Activated CD4-positive, alpha-beta memory T cell treated with anti-CD3 and anti-CD28 coated beads, Interleukin-2, amount 10 ng/mL, durations not matched to agents 7 days and 5 days (primary cell): Measurements from ENCODE around the gene PROX1. TPM values are rescaled to one million over a fixed set of nuclear protein-coding genes. Genes with fewer than 3 reads are reported as not detected.

Experiments used
- CTCF ChIA-PET: fragments of 350-600 bp; sonication (Branson Sonifier 250); formaldehyde crosslinking; loops from one replicate; lab custom pipeline; 2021; ENCODE audit warnings: antibody characterized with exemption, inconsistent platforms; lab: Charles Lee
- POLR2A ChIA-PET: fragments of 350-600 bp; sonication (Branson Sonifier 250); formaldehyde crosslinking; loops from one replicate; lab custom pipeline; 2021; ENCODE audit warnings: antibody characterized with exemption; lab: Charles Lee
- DNase-seq: peaks from one replicate; pipeline ENCODE4 v3.0.0-alpha.2; 2020
- H3K27ac Mint-ChIP-seq: one replicate; pipeline ENCODE4 v1.8.0; 2021; ENCODE audit warnings: mild to moderate bottlenecking, mixed read lengths
- H3K27me3 Mint-ChIP-seq: one replicate; pipeline ENCODE4 v1.8.0; 2021; ENCODE audit warnings: mixed read lengths
- H3K36me3 Mint-ChIP-seq: one replicate; pipeline ENCODE4 v1.8.0; 2021; ENCODE audit warnings: low read depth, mixed read lengths
- H3K4me1 Mint-ChIP-seq: one replicate; pipeline ENCODE4 v1.8.0; 2021; ENCODE audit warnings: mixed read lengths
- H3K4me3 Mint-ChIP-seq: one replicate; pipeline ENCODE4 v1.8.0; 2021; ENCODE audit warnings: mild to moderate bottlenecking, mixed read lengths
- H3K9me3 Mint-ChIP-seq: one replicate; pipeline ENCODE4 v1.8.0; 2021; ENCODE audit warnings: mixed read lengths
- total RNA-seq, 2 experiments: library from RNA; stranded (reverse); gene quantifications; one replicate each; pipeline ENCODE4 v1.2.3, GENCODE V29; 2021

The PROX1 gene
- total RNA-seq, 2 experiments from 2014 or later = 0.08 TPM; not detected in 1

DNA sequence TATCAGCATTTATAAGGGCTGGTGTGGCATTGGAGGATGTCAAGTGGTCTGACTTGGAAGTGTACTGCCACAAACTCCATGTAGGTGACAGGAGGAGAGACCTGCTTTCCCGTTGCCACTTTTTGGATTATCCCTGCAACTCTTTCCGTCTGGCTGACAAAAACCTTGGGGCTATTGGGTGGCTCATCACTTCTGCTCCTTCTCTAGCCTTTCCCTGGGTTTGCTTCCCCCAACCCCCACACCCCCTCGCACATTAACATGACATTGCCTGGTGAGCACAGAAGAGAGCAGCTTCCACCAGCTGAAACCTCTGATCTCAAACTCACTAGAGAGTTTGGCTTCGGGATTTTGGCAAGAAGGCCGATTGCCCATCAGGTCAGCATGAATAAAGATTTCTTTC is 39.2 kb downstream of the PROX1 start:
- H3K4me1 Mint-ChIP-seq = no peaks in the 10 kb centered on the region
- H3K36me3 Mint-ChIP-seq = no peaks in the 10 kb centered on the region
- POLR2A ChIA-PET = no interaction called here
- peaks cover 3% of the 10 kb centered on the region for H3K27me3 Mint-ChIP-seq
- H3K9me3 Mint-ChIP-seq = no peaks in the 10 kb centered on the region
- CTCF ChIA-PET = interaction anchor here (0.6 kb wide), 1 partner anchor 329 kb away, joined by 4 read pairs; no protein-coding TSS in a partner anchor
- H3K4me3 Mint-ChIP-seq = no peak overlapping the region
- no peak for DNase-seq
- no peak overlapping the region for H3K27ac Mint-ChIP-seq

- no peaks in the 10 kb centered on the region for H3K9me3 Mint-ChIP-seq
- no peaks in the 10 kb centered on the region for H3K36me3 Mint-ChIP-seq
- H3K27me3 Mint-ChIP-seq = peaks cover 3% of the 10 kb centered on the region
- CTCF ChIA-PET = interaction anchor here (0.6 kb wide), 1 partner anchor 328 kb away, joined by 4 read pairs; no protein-coding TSS in a partner anchor
- H3K27ac Mint-ChIP-seq = no peak overlapping the region
- no peak overlapping the region for H3K4me3 Mint-ChIP-seq
- no peaks in the 10 kb centered on the region for H3K4me1 Mint-ChIP-seq
- no peak for DNase-seq
- POLR2A ChIA-PET = no interaction called here
These were observed 39.7 kb downstream of the PROX1 start for GRCh38 chr1:214027498-214027897.

DNA sequence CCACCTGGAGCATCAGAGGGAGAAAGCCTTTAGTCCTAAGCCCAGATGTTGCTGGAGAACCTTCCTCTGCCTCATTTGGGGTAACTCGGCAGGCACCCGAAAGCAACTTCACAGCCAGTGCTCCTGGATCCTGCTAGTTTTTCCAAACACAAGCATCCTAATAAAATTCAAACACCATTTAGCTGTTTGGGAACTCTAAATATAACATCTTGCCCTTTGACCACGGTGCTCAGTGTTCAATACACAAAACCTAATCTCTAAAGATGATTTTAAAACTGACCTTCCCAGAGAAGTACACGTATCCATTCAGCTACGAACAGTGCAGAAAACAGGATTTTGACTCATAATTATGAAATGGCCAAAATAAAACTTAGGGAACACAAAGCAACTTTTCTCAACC is 40.3 kb downstream of the PROX1 start:
- peaks cover 3% of the 10 kb centered on the region for H3K27me3 Mint-ChIP-seq
- no peak overlapping the region for H3K4me3 Mint-ChIP-seq
- no peaks in the 10 kb centered on the region for H3K4me1 Mint-ChIP-seq
- ChIA-PET CTCF (no interaction called here), POLR2A (no interaction called here)
- no peak overlapping the region for H3K27ac Mint-ChIP-seq
- H3K9me3 Mint-ChIP-seq = no peaks in the 10 kb centered on the region
- no peak for DNase-seq
- H3K36me3 Mint-ChIP-seq = no peaks in the 10 kb centered on the region

GRCh38 chr1:214028649-214029406 is 41.1 kb downstream of the PROX1 start:
- Mint-ChIP-seq H3K27ac (no peak overlapping the region), H3K27me3 (peaks cover 3% of the 10 kb centered on the region), H3K4me1 (no peaks in the 10 kb centered on the region), H3K4me3 (no peak overlapping the region), H3K9me3 (no peaks in the 10 kb centered on the region), H3K36me3 (no peaks in the 10 kb centered on the region)
- ChIA-PET POLR2A (no interaction called here), CTCF (no interaction called here)
- no peak for DNase-seq

- no peak overlapping the region for H3K4me3 Mint-ChIP-seq
- H3K36me3 Mint-ChIP-seq = no peaks in the 10 kb centered on the region
- no peak for DNase-seq
- POLR2A ChIA-PET = no interaction called here
- H3K9me3 Mint-ChIP-seq = no peaks in the 10 kb centered on the region
- CTCF ChIA-PET = no interaction called here
- no peaks in the 10 kb centered on the region for H3K4me1 Mint-ChIP-seq
- H3K27me3 Mint-ChIP-seq = peaks cover 3% of the 10 kb centered on the region
- no peak overlapping the region for H3K27ac Mint-ChIP-seq
These were observed 42.0 kb downstream of the PROX1 start for GRCh38 chr1:214029796-214030195.

DNA sequence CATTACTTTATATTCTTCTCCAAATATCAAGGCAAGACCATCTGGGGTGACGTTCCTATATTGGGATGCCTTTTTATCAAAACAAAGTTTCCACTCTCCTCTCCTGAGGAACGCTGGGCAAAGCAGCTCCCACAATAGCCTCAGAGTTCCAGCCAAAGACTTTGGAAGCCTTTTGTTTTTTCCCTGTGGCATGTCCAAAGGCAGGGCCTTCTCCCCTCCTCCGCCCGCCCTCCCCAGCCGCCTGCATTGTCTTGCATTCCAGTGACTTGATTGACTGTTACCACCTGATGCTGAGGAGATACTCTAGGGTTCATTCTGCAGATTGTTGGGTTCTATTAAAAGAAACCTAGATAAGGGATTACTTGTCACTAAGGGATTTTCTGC is 43.5 kb downstream of the PROX1 start:
- ChIA-PET POLR2A (no interaction called here), CTCF (no interaction called here)
- H3K4me1 Mint-ChIP-seq = no peaks in the 10 kb centered on the region
- H3K36me3 Mint-ChIP-seq = no peaks in the 10 kb centered on the region
- DNase-seq = no peak
- H3K9me3 Mint-ChIP-seq = no peaks in the 10 kb centered on the region
- no peak overlapping the region for H3K27ac Mint-ChIP-seq
- H3K4me3 Mint-ChIP-seq = no peak overlapping the region
- peaks cover 3% of the 10 kb centered on the region for H3K27me3 Mint-ChIP-seq

DNA sequence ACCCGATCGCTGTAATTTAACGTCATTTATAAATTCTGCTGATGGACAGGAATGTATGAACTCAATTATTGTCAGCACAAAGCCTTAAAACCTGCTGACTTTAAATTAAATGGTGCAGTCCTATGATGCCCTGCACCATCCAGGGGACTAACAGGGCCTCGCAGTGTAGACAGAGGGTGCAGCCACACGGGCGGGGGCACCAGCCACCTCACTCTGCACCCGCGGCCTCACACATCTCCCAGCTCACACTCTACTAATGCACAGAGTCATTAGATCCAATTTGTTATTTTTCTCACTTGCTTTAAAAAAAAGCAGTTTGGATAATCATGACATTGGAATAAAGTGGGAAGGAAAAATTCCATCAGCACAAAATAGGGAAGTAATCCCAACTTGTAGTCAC is 49.7 kb downstream of the PROX1 start:
- Mint-ChIP-seq H3K4me1 (no peaks in the 10 kb centered on the region), H3K4me3 (no peak overlapping the region), H3K36me3 (no peaks in the 10 kb centered on the region), H3K27ac (no peak overlapping the region), H3K27me3 (no peaks in the 10 kb centered on the region), H3K9me3 (no peaks in the 10 kb centered on the region)
- no peak for DNase-seq
- POLR2A ChIA-PET = no interaction called here
- CTCF ChIA-PET = no interaction called here

GRCh38 chr1:214039394-214040018 is 51.7 kb downstream of the PROX1 start:
- CTCF ChIA-PET = no interaction called here
- H3K27me3 Mint-ChIP-seq = no peaks in the 10 kb centered on the region
- no peak for DNase-seq
- POLR2A ChIA-PET = no interaction called here
- H3K4me1 Mint-ChIP-seq = no peaks in the 10 kb centered on the region
- H3K36me3 Mint-ChIP-seq = no peaks in the 10 kb centered on the region
- no peak overlapping the region for H3K27ac Mint-ChIP-seq
- no peaks in the 10 kb centered on the region for H3K9me3 Mint-ChIP-seq
- H3K4me3 Mint-ChIP-seq = no peak overlapping the region

- Mint-ChIP-seq H3K27me3 (no peaks in the 10 kb centered on the region), H3K9me3 (peaks cover 2% of the 10 kb centered on the region), H3K36me3 (no peaks in the 10 kb centered on the region), H3K4me3 (no peak overlapping the region), H3K4me1 (no peaks in the 10 kb centered on the region), H3K27ac (no peak overlapping the region)
- CTCF ChIA-PET = no interaction called here
- DNase-seq = no peak
- POLR2A ChIA-PET = no interaction called here
These were observed 55.4 kb downstream of the PROX1 start for GRCh38 chr1:214043167-214043566.

DNA sequence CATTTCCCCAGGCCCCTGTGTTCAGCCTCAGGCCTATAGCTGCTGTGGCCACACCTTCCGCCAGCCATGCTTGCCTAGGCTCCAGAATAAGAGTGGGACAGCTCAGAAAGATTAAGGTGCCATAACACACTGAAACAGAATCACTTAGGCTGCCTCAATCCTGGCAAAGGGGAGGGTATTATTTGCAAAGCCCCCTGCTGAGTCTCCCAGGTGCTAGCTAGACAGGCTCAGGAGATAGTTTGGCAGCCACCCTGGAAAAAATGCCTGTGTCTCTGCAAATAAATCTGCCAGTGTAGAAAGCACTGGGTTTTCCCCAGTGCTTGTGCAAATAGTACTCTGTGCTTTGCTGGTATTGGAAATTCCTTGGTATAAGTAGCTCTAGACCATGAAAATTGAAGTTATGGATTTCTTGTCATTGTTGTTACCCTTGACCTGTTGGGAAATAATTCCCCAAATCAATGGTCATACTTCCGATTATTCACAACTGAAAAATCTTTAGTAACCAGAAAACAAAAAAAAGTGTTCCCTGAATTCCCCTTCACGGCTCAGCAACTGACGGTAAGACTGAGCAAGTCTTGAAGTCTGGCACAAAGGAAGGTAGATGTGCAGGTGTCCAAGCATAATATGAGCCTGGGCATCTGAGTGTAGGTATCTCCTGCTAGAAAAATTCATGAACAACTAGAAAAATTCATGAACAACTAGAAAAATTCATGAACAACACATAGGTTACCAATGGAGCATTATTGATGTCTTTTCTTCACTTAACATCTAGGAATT is 56.9 kb downstream of the PROX1 start:
- CTCF ChIA-PET = no interaction called here
- peaks cover 2% of the 10 kb centered on the region for H3K9me3 Mint-ChIP-seq
- no peaks in the 10 kb centered on the region for H3K36me3 Mint-ChIP-seq
- no peak for DNase-seq
- POLR2A ChIA-PET = no interaction called here
- no peak overlapping the region for H3K27ac Mint-ChIP-seq
- H3K27me3 Mint-ChIP-seq = no peaks in the 10 kb centered on the region
- H3K4me3 Mint-ChIP-seq = no peak overlapping the region
- no peaks in the 10 kb centered on the region for H3K4me1 Mint-ChIP-seq

GRCh38 chr1:214050513-214051401 is 63.0 kb downstream of the PROX1 start:
- peaks cover 7% of the 10 kb centered on the region for H3K9me3 Mint-ChIP-seq
- no peaks in the 10 kb centered on the region for H3K4me1 Mint-ChIP-seq
- no peak overlapping the region for H3K27ac Mint-ChIP-seq
- H3K36me3 Mint-ChIP-seq = no peaks in the 10 kb centered on the region
- H3K27me3 Mint-ChIP-seq = no peaks in the 10 kb centered on the region
- DNase-seq = no peak
- no peak overlapping the region for H3K4me3 Mint-ChIP-seq
- ChIA-PET POLR2A (no interaction called here), CTCF (no interaction called here)

DNA sequence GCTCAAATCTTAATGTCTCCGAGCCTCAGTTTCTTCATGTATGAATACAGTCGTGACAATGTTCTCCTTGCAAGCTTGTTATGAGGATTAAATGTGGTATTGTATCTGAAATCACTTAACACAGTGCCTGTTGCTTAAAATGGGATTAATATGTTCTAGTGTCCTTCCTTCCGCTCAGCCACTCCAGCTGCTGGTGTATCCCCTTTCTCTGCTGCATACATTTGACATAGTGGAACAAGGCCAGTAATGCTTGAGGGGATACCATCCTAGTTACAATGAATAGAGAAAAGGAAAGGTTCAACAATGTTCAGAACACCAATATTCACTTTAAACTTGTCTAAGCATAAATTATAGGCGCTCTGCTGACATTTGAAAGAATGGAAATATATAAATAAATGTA is 64.0 kb downstream of the PROX1 start:
- no peaks in the 10 kb centered on the region for H3K36me3 Mint-ChIP-seq
- CTCF ChIA-PET = no interaction called here
- no peaks in the 10 kb centered on the region for H3K4me1 Mint-ChIP-seq
- POLR2A ChIA-PET = no interaction called here
- DNase-seq = no peak
- peaks cover 7% of the 10 kb centered on the region for H3K9me3 Mint-ChIP-seq
- H3K27ac Mint-ChIP-seq = no peak overlapping the region
- H3K4me3 Mint-ChIP-seq = no peak overlapping the region
- H3K27me3 Mint-ChIP-seq = no peaks in the 10 kb centered on the region

DNA sequence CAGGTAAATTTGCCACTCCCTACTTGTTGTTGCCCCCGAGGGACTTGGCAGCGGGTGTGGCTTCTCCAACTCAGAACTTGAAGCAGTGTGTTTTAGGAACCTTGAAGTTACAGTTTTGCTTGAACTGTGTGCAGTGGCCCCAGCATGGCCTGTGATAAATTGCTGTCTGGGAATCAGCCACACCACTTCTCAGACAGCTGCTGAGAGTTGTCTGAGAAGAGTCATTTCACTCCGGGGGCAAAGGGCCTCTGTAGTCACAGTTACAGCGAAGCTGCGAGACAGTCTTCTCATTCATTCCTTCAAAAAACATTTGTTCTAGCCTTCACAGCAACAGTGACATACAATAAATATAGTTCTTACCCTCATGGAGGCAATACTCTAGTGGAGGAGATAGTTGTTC is 70.3 kb downstream of the PROX1 start:
- Mint-ChIP-seq H3K4me3 (no peak overlapping the region), H3K27me3 (no peaks in the 10 kb centered on the region)

More for the DNA sequence above, 70.3 kb downstream of the PROX1 start:
- no peaks in the 10 kb centered on the region for H3K36me3 Mint-ChIP-seq
- ChIA-PET CTCF (no interaction called here), POLR2A (no interaction called here)
- H3K4me1 Mint-ChIP-seq = no peaks in the 10 kb centered on the region
- no peaks in the 10 kb centered on the region for H3K9me3 Mint-ChIP-seq
- no peak overlapping the region for H3K27ac Mint-ChIP-seq
- no peak for DNase-seq
